ES-I3 (cell line): ENCODE data around the gene ADH7.

ENCODE experiments used
- H3K36me3 ChIP-seq: 2 replicates; pipeline ENCODE4 v1.6.1; 2013; ENCODE audit warnings: mild to moderate bottlenecking, low read length, control low read depth, moderate library complexity; ENCODE audit not compliant: insufficient read depth
- H3K4me1 ChIP-seq: 2 replicates; pipeline ENCODE4 v1.6.1; 2013; ENCODE audit warnings: mild to moderate bottlenecking, control low read depth, low read length; ENCODE audit not compliant: insufficient read depth
- H3K9ac ChIP-seq: 2 replicates; pipeline ENCODE4 v1.6.1; 2013; ENCODE audit warnings: low read depth, mild to moderate bottlenecking, low read length, moderate library complexity
- H3K9me3 ChIP-seq: 2 replicates; pipeline ENCODE4 v1.6.1; 2013; ENCODE audit warnings: mild to moderate bottlenecking, low read length, moderate library complexity; ENCODE audit not compliant: control insufficient read depth, insufficient read depth

Gene ADH7

DNA sequence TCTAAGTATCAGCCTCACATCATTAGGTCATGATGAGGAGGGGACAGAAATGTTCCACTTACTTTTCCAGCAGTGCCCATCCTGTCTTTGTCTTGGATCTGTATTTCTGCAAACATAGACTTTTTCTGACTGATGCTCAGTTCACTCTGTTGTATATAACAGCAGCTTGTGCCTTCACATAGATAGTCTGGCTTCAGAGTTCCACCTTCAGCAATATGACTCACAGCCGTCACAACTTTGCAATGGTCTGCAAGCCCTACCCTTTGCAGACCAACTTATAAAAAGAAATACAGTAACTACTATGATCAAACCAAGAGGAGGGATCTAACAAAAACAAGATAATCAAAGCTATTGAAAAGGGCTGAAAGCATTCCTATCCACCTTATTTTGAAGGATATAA lies at the start of gene ADH7:
ADH7 (minus strand) TSS at position 189 of the 400 bp plus-strand sequence; CDS start at position 80, 109 bp downstream.
- Histone ChIP-seq H3K9me3 (no peaks in the 10 kb centered on the region), H3K4me1 (no peaks in the 10 kb centered on the region), H3K36me3 (no peaks in the 10 kb centered on the region), H3K9ac (no peak within 1 kb of the TSS)

GRCh38 chr4:99483636-99484035 lies 48.5 kb upstream of the ADH7 start:
- H3K9ac ChIP-seq, result no peak overlapping the region
- peaks cover 13% of the 10 kb centered on the region; the same call in 1 of the 2 replicates for H3K9me3 ChIP-seq
- no peaks in the 10 kb centered on the region for H3K4me1 ChIP-seq
- H3K36me3 ChIP-seq, result no peaks in the 10 kb centered on the region

GRCh38 chr4:99473131-99473530 lies 38.0 kb upstream of the ADH7 start:
- Histone ChIP-seq H3K4me1 (no peaks in the 10 kb centered on the region), H3K9me3 (no peaks in the 10 kb centered on the region), H3K36me3 (no peaks in the 10 kb centered on the region), H3K9ac (no peak overlapping the region)

GRCh38 chr4:99471896-99472295 lies 36.8 kb upstream of the ADH7 start:
- Histone ChIP-seq H3K36me3 (no peaks in the 10 kb centered on the region), H3K4me1 (no peaks in the 10 kb centered on the region), H3K9ac (no peak overlapping the region), H3K9me3 (no peaks in the 10 kb centered on the region)

DNA sequence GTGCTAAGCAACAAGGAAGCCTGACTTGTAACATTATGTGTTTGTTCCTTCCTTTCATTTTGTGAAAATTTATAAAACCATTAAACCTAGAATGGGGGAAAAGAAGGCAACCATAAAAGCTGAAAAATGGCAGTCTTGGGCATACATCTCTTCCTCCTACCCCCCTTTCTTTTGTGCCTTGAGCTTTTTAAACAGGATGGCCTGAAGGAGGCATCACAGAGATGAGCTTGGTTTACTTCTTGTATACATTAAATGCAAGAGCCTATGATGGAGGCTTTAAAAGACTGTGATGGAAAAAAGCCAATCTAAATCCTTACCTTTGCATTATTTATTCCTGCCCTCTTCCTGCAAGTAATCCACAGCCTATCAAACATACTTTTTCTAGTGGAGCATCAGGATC lies 36.2 kb upstream of the ADH7 start:
- no peaks in the 10 kb centered on the region for H3K9me3 ChIP-seq
- H3K36me3 ChIP-seq, result no peaks in the 10 kb centered on the region
- H3K9ac ChIP-seq, result no peak overlapping the region
- no peaks in the 10 kb centered on the region for H3K4me1 ChIP-seq

- H3K9ac ChIP-seq, result no peak overlapping the region
These were observed 33.7 kb upstream of the ADH7 start for GRCh38 chr4:99468889-99469288.

GRCh38 chr4:99467887-99468286 lies 32.7 kb upstream of the ADH7 start:
- no peaks in the 10 kb centered on the region for H3K36me3 ChIP-seq
- H3K4me1 ChIP-seq, result no peaks in the 10 kb centered on the region
- H3K9ac ChIP-seq, result no peak overlapping the region
- H3K9me3 ChIP-seq, result no peaks in the 10 kb centered on the region

More at GRCh38 chr4:99468889-99469288, 33.7 kb upstream of the ADH7 start:
- Histone ChIP-seq H3K36me3 (no peaks in the 10 kb centered on the region), H3K4me1 (no peaks in the 10 kb centered on the region), H3K9me3 (no peaks in the 10 kb centered on the region)

DNA sequence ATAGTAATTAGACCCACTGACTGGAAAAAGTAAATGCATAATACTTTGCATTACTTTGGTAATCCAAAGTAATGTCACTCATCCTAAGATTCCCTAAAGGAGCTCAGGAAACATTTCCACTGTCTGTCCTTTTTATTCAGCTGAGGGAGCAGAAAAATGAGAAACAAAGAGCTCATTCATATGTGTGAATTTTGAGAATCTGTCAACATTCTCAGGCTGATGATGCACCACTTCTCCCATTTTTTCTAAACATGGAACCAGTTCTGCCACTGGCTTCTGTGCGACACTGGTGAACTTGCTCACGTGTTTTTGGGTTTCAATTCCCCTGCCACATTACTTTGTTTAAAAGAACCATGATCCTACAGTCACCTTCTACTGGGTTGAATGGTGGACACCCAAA lies 28.4 kb upstream of the ADH7 start:
- H3K9me3 ChIP-seq, result no peaks in the 10 kb centered on the region

DNA sequence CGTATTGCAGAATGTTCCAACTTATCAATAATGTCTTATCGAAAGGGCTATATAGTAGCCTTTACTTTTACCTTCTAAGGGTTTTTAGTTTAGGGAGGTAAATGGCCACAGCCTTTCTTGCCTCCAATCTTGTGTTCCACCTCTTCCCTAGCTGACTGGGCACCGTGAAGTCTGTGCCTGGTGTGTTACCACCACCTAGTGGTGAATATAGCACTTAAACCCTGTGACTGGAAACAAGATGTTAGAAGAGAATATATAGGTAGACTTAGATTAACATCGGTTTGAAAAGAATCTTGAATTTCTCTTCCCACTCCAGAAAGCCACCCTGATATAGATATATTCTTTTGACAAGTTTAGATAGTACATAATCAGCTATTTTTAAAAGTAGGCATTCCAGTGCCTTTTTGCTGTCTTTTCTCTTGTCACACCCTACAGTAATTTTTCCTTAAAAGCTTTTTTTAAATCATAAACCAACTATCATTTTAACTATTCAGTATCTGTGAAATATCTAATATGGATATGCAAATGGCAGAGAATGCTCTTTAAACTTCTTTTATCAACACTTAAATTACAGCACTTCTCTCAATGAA lies 27.8 kb upstream of the ADH7 start:
- no peak overlapping the region for H3K9ac ChIP-seq
- H3K9me3 ChIP-seq, result no peaks in the 10 kb centered on the region

More for the DNA sequence above, 28.4 kb upstream of the ADH7 start:
- Histone ChIP-seq H3K36me3 (no peaks in the 10 kb centered on the region), H3K4me1 (peaks cover 8% of the 10 kb centered on the region), H3K9ac (no peak overlapping the region)

GRCh38 chr4:99461623-99462401 lies 26.7 kb upstream of the ADH7 start:
- no peaks in the 10 kb centered on the region for H3K36me3 ChIP-seq

More for the DNA sequence above, 27.8 kb upstream of the ADH7 start:
- H3K36me3 ChIP-seq, result no peaks in the 10 kb centered on the region
- peaks cover 8% of the 10 kb centered on the region for H3K4me1 ChIP-seq

GRCh38 chr4:99459546-99460042 lies 24.5 kb upstream of the ADH7 start:
- Histone ChIP-seq H3K9me3 (no peaks in the 10 kb centered on the region), H3K9ac (no peak overlapping the region), H3K36me3 (no peaks in the 10 kb centered on the region), H3K4me1 (peaks cover 8% of the 10 kb centered on the region)

More at GRCh38 chr4:99461623-99462401, 26.7 kb upstream of the ADH7 start:
- no peaks in the 10 kb centered on the region for H3K9me3 ChIP-seq
- H3K9ac ChIP-seq, result no peak overlapping the region
- H3K4me1 ChIP-seq, result peaks cover 8% of the 10 kb centered on the region

DNA sequence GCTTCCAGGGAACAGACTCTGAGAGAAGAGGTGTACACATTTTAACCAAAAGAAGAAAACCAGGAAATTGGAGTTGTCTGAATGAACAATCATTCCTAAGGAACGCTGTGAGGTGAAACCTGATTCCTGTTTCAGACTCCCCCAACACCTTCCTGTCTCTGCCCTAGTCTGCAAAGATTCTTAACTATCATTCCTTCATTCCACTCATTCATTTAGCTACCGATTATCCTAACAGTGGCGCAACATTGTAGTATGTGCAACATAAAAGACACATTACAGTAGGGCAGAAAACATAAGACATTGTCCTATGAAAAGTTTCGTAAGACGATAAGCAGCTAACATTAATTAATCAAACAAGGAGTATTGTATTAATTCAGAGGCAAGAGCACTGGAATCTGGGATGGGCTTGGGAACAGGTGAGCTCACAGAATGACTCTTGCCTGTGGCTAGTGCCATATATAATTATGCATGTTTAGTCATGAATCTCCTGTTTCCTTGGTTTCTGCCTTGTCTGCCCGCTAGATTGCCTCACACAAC lies 23.8 kb upstream of the ADH7 start:
- no peaks in the 10 kb centered on the region for H3K36me3 ChIP-seq
- peaks cover 8% of the 10 kb centered on the region for H3K4me1 ChIP-seq
- no peaks in the 10 kb centered on the region for H3K9me3 ChIP-seq
- H3K9ac ChIP-seq, result no peak overlapping the region

DNA sequence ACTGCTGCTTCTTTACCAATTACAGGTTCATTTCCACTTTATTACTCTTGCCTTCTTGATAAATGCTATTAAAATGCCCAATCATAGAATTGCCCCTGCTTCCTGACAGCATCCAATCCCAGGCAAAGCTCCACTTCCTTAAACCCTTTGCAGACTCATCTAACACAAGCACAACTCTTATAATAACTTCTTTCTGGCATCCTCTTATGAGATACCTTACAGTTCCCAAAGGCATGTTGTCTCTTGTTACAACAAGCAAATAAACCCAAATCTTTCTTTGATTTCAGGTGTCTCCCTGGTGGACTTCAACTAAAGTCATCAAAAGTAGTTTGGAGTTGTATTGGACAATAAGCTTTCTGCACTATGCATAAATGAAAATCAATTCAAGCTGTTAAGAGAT lies 22.5 kb upstream of the ADH7 start:
- Histone ChIP-seq H3K36me3 (no peaks in the 10 kb centered on the region), H3K4me1 (peaks cover 8% of the 10 kb centered on the region), H3K9ac (no peak overlapping the region), H3K9me3 (no peaks in the 10 kb centered on the region)

DNA sequence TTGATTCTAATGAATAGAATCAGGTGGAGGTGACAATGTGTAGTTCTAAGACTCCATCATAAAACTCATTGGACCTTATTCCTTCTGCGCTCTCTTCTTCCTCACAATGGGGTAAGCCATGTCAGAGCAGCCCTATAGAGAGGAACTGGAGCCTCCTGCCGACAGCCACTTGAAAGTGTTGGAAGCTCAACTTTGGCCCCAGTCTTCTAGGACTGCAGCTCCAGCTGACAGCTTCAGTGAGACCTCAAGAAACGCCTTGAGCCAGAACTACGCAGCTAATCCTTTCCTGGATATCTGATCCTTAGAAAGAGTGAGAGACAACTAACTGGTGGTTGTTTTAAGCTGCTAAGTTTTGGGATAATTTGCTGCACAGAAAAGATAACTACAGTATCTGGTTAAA lies 22.1 kb upstream of the ADH7 start:
- no peaks in the 10 kb centered on the region for H3K9me3 ChIP-seq
- peaks cover 8% of the 10 kb centered on the region for H3K4me1 ChIP-seq
- H3K36me3 ChIP-seq, result no peaks in the 10 kb centered on the region
- H3K9ac ChIP-seq, result no peak overlapping the region

- H3K36me3 ChIP-seq, result no peaks in the 10 kb centered on the region
- no peaks in the 10 kb centered on the region; the same call in none of the 2 replicates for H3K9me3 ChIP-seq
- no peak overlapping the region for H3K9ac ChIP-seq
- peaks cover 11% of the 10 kb centered on the region for H3K4me1 ChIP-seq
These were observed 12.4 kb upstream of the ADH7 start for GRCh38 chr4:99447513-99447912.
